Body of pancreas (tissue), 4 donors: ENCODE data around the gene ZFHX3. TPM values are rescaled to one million over a fixed set of nuclear protein-coding genes. Genes with fewer than 3 reads are reported as not detected.
A peak's percentile ranks its signal among the peaks of the same experiment; 100 is the strongest.
"Not testable (repeated sequence)": the region's sequence is repeated elsewhere in the genome, so short reads cannot be mapped to it uniquely, and the experiment has no call there.

Source experiments
- ATAC-seq: fragments of 150-250 bp; one replicate; pipeline ENCODE4 v1.9.1; 2016
- DNase-seq, 4 donors: peaks; one replicate each; pipeline ENCODE4 v3.0.0-alpha.2; 2019
- H3K27ac ChIP-seq, 4 donors: fragments of 200-600 bp; sonication (generic); 1 replicate in 3 of 4; 2 replicates in 1 of 4; pipeline versions ENCODE4 v1.5.1 to v1.6.1; 2016 to 2019; ENCODE audit warnings: mild to moderate bottlenecking in 1 of 4, mixed read lengths in 1 of 4, moderate library complexity in 1 of 4
- H3K27me3 ChIP-seq, 2 donors: fragments of 200-600 bp; sonication (generic); one replicate each; pipeline ENCODE4 v1.6.0; 2016; ENCODE audit warnings: mild to moderate bottlenecking in 1 of 2
- H3K36me3 ChIP-seq, 2 donors: fragments of 200-600 bp; sonication (generic); replicated peaks in 1 of 2; 2 replicates each; pipeline ENCODE4 v1.5.1; 2016; ENCODE audit warnings: low read depth in 2 of 2; ENCODE audit not compliant: insufficient read depth in 1 of 2
- H3K4me1 ChIP-seq: fragments of 200-600 bp; sonication (generic); one replicate; pipeline ENCODE4 v1.6.0; 2016
- H3K4me3 ChIP-seq, 2 donors: fragments of 200-600 bp; sonication (generic); 1 replicate in 1 of 2; 2 replicates in 1 of 2; pipeline ENCODE4 v1.5.1; 2016 to 2019
- H3K9me3 ChIP-seq, 3 donors: fragments of 200-600 bp; sonication (generic); 1 replicate in 2 of 3; 2 replicates in 1 of 3; pipeline ENCODE4 v1.5.1; 2016
- POLR2A ChIP-seq, 3 donors: fragments of 450-650 bp; IDR thresholded peaks; one replicate each; pipeline ENCODE4 v1.6.1; 2016; ENCODE audit warnings: antibody characterized with exemption in 3 of 3, mild to moderate bottlenecking in 2 of 3
- WGBS, 2 donors: methylation state at CpG; one replicate each; pipeline ENCODE4 v1.1.5; 2017; 5-methylcytosine and 5-hydroxymethylcytosine counted together
- intact Hi-C: fragments of 100-400 bp; cut with DNase I; formaldehyde crosslinking; loops from one replicate; pipeline ENCODE4 v1.15.1; 2023
- total RNA-seq, 2 donors: library from RNA; depleted of rRNA; stranded (reverse); fragments of >200 nt; gene quantifications; one replicate each; pipeline ENCODE4 v1.1.0, GENCODE V29; 2016
- TF ChIP-seq, protein P1 (sequence below), 7 experiments: fragments of 450-650 bp in 4 of 7; fragments of 200-600 bp in 3 of 7; sonication (generic) in 3 of 7; IDR thresholded peaks; one replicate each; pipeline ENCODE4 v1.5.1; 2016 to 2019; ENCODE audit warnings: antibody characterized with exemption in 7 of 7

Gene ZFHX3
- total RNA-seq, 2 donors from 2014 or later, result 22.4 to 24.6 TPM

DNA sequence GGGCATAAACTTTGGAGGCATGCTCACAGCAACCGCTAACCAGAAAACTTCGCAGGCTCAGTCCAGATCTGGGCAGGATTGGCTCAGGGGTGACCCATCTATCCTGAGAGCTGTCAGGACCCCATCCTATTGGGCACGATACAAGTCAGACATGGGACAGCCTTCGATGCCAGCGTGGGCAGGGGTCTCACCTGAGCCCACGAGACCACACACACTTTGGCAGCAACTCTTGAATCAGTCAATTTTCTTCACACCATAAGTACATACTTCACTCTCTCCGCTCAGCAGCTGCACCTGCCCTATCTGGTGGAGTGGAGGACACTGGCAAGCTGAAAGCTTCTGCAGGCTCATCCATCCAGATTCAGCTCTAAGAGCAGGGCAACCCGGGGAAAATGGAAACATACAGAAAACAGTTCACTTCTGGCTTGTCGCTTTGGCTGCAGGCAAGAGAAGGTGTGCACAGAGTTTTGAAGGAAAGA lies 48.3 kb downstream of the ZFHX3 start:
- ATAC-seq, result no peak
- H3K4me3 ChIP-seq, result no peak overlapping the region
- no peak for DNase-seq
- WGBS, 2 donors, result 47 to 49% methylated on average over 6 to 9 of the region's 9 CpGs
- peaks cover 57% of the 10 kb centered on the region for H3K4me1 ChIP-seq
- H3K27ac ChIP-seq, result peak overlapping the region in 3 of 4 donors; percentile 61 to 81 (median 69)
- TF ChIP-seq POLR2A (IDR thresholded peaks at IDR 0.05), result no peak
- TF ChIP-seq, protein P1, sequence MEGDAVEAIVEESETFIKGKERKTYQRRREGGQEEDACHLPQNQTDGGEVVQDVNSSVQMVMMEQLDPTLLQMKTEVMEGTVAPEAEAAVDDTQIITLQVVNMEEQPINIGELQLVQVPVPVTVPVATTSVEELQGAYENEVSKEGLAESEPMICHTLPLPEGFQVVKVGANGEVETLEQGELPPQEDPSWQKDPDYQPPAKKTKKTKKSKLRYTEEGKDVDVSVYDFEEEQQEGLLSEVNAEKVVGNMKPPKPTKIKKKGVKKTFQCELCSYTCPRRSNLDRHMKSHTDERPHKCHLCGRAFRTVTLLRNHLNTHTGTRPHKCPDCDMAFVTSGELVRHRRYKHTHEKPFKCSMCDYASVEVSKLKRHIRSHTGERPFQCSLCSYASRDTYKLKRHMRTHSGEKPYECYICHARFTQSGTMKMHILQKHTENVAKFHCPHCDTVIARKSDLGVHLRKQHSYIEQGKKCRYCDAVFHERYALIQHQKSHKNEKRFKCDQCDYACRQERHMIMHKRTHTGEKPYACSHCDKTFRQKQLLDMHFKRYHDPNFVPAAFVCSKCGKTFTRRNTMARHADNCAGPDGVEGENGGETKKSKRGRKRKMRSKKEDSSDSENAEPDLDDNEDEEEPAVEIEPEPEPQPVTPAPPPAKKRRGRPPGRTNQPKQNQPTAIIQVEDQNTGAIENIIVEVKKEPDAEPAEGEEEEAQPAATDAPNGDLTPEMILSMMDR (IDR thresholded peaks at IDR 0.05), result no peak
- H3K27me3 ChIP-seq, result no peaks in the 10 kb centered on the region
- no peaks in the 10 kb centered on the region for H3K9me3 ChIP-seq
- H3K36me3 ChIP-seq, result no peaks in the 10 kb centered on the region
- intact Hi-C loops, result no loop called here

DNA sequence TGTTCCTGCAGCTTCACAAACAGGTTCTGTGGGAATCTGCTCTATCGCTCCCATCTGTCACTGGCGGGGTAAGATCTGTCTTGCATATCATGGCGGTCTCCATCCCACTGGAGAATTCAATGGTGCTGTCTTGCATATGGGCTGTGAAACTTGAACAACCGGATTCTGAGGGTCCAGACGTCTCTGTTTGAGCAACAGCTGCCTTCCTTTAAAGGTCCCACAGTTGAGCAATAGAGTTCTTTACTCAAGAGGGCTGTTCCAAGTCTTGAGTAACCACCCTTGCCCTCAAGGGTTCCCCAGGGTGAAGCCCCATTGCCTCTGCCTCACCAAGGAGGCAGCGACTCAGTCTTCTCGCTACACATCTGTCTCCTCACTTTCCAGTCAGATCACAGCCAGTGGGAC lies 50.8 kb downstream of the ZFHX3 start:
- 43 to 54% methylated on average over 7 of the region's 7 CpGs for WGBS, 2 donors
- H3K4me1 ChIP-seq, result peaks cover 74% of the 10 kb centered on the region
- DNase-seq (peak; percentile 41 to 65 (median 48)), ATAC-seq (peak; percentile 44)
- H3K9me3 ChIP-seq, result no peaks in the 10 kb centered on the region
- H3K36me3 ChIP-seq, result no peaks in the 10 kb centered on the region
- intact Hi-C loops, result no loop called here
- TF ChIP-seq, protein P1 (IDR thresholded peaks at IDR 0.05), result no peak
- TF ChIP-seq POLR2A (IDR thresholded peaks at IDR 0.05), result no peak
- H3K4me3 ChIP-seq, result no peak overlapping the region
- H3K27ac ChIP-seq, result peak overlapping the region; percentile 34 to 69 (median 50)
- no peaks in the 10 kb centered on the region for H3K27me3 ChIP-seq

DNA sequence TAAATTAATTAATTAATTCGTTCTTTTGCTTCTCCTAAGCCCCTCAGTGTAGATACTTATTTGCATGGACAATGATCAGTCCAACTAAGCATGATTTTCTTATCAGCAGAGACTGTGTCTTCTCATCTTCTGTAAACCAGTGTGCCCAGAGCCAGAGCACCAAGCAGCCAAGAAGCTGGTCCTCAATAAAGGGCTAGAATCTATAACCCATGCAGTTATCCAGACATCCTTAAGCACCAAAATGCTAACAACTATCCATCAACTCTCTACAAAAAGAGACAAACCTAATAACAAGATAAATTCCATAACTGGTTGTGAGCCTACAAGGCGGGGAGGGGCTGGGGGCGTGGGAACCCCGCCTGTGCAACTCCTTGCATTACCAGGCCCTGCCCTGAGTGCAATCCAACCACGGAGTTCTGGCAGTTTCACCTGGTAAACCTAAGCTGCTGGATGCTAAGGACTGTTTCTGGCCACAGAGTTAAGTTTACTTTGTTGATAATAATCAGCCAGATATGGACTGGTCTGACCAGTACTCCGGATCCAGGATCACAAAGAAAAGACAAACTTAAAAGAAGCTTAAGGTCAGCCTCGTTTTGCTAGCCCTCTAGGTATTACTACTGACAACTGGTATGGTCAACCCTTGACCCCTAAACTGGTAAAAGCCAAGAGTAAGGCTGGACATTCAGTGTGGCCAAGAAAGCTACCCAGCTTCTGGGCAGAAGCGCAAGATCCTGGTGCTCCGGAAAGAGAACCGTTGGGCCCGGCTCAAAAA lies 51.5 kb downstream of the ZFHX3 start:
- Histone ChIP-seq H3K27me3 (no peaks in the 10 kb centered on the region), H3K4me3 (no peak overlapping the region), H3K27ac (peak overlapping the region; percentile 34 to 69 (median 50)), H3K4me1 (peaks cover 79% of the 10 kb centered on the region), H3K9me3 (no peaks in the 10 kb centered on the region), H3K36me3 (no peaks in the 10 kb centered on the region)
- TF ChIP-seq, protein P1 (IDR thresholded peaks at IDR 0.05), result no peak
- no peak for TF ChIP-seq POLR2A (IDR thresholded peaks at IDR 0.05)
- WGBS, 2 donors, result 33 to 43% methylated on average over 10 to 11 of the region's 11 CpGs
- DNase-seq (peak; percentile 59 to 69 (median 66)), ATAC-seq (peak; percentile 74)
- intact Hi-C loops, result no loop called here

DNA sequence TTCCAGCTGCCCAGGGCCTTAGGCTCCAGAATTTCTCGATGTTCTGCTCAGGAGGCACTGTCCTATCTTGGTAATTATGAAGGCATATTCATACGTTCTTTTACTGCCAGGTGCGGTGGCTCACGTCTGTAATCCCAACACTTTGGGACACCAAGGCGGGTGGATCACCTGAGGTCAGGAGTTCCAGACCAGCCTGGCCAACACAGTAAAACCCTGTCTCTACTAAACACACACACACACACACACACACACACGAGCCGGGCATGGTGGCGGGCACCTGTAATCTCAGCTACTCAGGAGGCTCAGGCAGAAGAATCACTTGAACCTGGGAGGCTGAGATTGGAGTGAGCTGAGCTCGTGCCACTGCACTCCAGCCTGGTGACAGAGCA lies 52.1 kb downstream of the ZFHX3 start:
- H3K27me3 ChIP-seq, H3K36me3 ChIP-seq, intact Hi-C loops, H3K4me3 ChIP-seq, H3K9me3 ChIP-seq, ATAC-seq: not testable (repeated sequence)
- WGBS, 2 donors, result 63 to 79% methylated on average over 9 of the region's 9 CpGs
- peak overlapping the region in 3 of 4 donors; percentile 35 to 69 (median 66) for H3K27ac ChIP-seq
- peaks cover 77% of the 10 kb centered on the region for H3K4me1 ChIP-seq
- peak in 1 of 4 donors; percentile 10 for DNase-seq

DNA sequence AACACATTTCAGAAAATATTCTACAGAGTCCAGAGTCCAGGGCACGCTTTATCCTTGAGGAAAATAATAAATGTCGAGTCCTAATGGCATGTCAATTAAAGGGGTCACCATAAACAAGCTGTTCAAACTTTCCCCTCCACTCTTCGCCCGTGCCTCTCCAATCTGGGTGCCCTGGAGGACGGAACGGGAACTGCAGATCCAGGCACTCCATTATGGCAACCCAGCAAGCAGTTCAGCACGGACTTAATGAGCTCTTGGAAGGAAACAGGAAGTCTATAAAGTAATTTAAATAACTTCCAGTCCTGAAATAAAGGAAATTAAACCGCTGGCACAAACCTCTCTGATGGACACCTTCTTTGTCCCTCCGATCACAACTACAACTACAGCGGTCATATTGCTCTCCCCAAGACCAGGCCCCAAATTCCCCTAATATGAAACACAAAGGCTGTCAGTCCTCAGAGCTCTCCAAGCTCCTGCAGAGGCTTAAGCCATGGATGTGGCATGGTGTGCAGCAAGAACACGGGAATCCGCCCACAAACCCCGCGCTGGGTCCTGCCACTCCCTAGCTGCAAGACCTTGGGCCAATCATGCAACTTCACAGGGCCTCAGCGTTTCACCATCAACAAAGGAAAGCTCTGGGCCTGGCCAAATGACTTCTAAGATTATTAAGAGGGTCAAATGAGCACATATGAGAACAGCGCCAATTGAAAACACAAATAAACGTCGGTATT lies 52.6 kb downstream of the ZFHX3 start:
- H3K27me3 ChIP-seq, result no peaks in the 10 kb centered on the region
- intact Hi-C loops, result no loop called here
- peak in 1 of 4 donors; percentile 11 for DNase-seq
- no peak for TF ChIP-seq POLR2A (IDR thresholded peaks at IDR 0.05)
- TF ChIP-seq, protein P1 (IDR thresholded peaks at IDR 0.05), result peak in 3 of 7 experiments; percentile 18 to 21 (median 20)
- no peak overlapping the region for H3K4me3 ChIP-seq
- WGBS, 2 donors, result 72 to 78% methylated on average over 18 of the region's 18 CpGs
- H3K9me3 ChIP-seq, result no peaks in the 10 kb centered on the region
- peak overlapping the region in 3 of 4 donors; percentile 35 to 69 (median 66) for H3K27ac ChIP-seq
- no peaks in the 10 kb centered on the region for H3K36me3 ChIP-seq
- no peak for ATAC-seq
- H3K4me1 ChIP-seq, result peaks cover 75% of the 10 kb centered on the region
